GM18520 (cell line): Measurements from ENCODE around the gene SEC23A.
A peak's percentile ranks its signal among the peaks of the same experiment; 100 is the strongest.
"Not testable (repeated sequence)": the region's sequence is repeated elsewhere in the genome, so short reads cannot be mapped to it uniquely, and the experiment has no call there.

Source experiments
- ATAC-seq: cut with Tn5 transposase; IDR thresholded peaks from one replicate; pipeline ENCODE4 v1.9.1; 2021; ENCODE audit not compliant: unreplicated experiment

Gene SEC23A

GRCh38 chr14:39094515-39094914 lies 8.5 kb downstream of the SEC23A start:
- ATAC-seq = no peak

- ATAC-seq = no peak
Measured at GRCh38 chr14:39091716-39092115, 11.3 kb downstream of the SEC23A start.

- ATAC-seq = no peak
Measured at GRCh38 chr14:39090548-39091111, 12.4 kb downstream of the SEC23A start.

- ATAC-seq = no peak
Measured at GRCh38 chr14:39087493-39087892, 15.5 kb downstream of the SEC23A start.

- ATAC-seq = no peak
Measured at GRCh38 chr14:39085933-39086332, 17.1 kb downstream of the SEC23A start.

- ATAC-seq = no peak
Measured at GRCh38 chr14:39083127-39083526, 19.9 kb downstream of the SEC23A start.

- ATAC-seq = no peak
Measured at GRCh38 chr14:39080886-39081285, 22.1 kb downstream of the SEC23A start.

- ATAC-seq = no peak
Measured at GRCh38 chr14:39071096-39071495, 31.9 kb downstream of the SEC23A start.

- no peak for ATAC-seq
Measured at GRCh38 chr14:39069923-39070322, 33.1 kb downstream of the SEC23A start.

- not testable (repeated sequence) for ATAC-seq
Measured at GRCh38 chr14:39069169-39069805, 33.7 kb downstream of the SEC23A start.

GRCh38 chr14:39060818-39061437 lies 42.1 kb downstream of the SEC23A start:
- peak; percentile 98 for ATAC-seq

- no peak for ATAC-seq
Measured at GRCh38 chr14:39055786-39056474, 47.1 kb downstream of the SEC23A start.

- not testable (repeated sequence) for ATAC-seq
Measured at GRCh38 chr14:39052869-39053454, 50.1 kb downstream of the SEC23A start.

- ATAC-seq = no peak
Measured at GRCh38 chr14:39050389-39050788, 52.6 kb downstream of the SEC23A start.

- ATAC-seq = peak; percentile 54
Measured at GRCh38 chr14:39045889-39046288, 57.1 kb downstream of the SEC23A start.

GRCh38 chr14:39043352-39043943 lies 59.6 kb downstream of the SEC23A start:
- ATAC-seq = no peak

GRCh38 chr14:39040529-39040928 lies 62.5 kb downstream of the SEC23A start:
- ATAC-seq = no peak

- ATAC-seq = no peak
Measured at GRCh38 chr14:39038542-39038941, 64.5 kb downstream of the SEC23A start.

- no peak for ATAC-seq
Measured at GRCh38 chr14:39036760-39037159, 66.3 kb downstream of the SEC23A start.

- ATAC-seq = no peak
Measured at GRCh38 chr14:39035336-39035735, 67.7 kb downstream of the SEC23A start.
